CD4-positive, alpha-beta T cell treated with Interferon gamma for 1 hour (primary cell): ENCODE results near the gene P2RX1.
"Not testable (repeated sequence)": the region's sequence is repeated elsewhere in the genome, so short reads cannot be mapped to it uniquely, and the experiment has no call there.

Experiments used
- DNase-seq: peaks from one replicate; pipeline ENCODE4 v3.0.0-alpha.2; 2020

The P2RX1 gene

DNA sequence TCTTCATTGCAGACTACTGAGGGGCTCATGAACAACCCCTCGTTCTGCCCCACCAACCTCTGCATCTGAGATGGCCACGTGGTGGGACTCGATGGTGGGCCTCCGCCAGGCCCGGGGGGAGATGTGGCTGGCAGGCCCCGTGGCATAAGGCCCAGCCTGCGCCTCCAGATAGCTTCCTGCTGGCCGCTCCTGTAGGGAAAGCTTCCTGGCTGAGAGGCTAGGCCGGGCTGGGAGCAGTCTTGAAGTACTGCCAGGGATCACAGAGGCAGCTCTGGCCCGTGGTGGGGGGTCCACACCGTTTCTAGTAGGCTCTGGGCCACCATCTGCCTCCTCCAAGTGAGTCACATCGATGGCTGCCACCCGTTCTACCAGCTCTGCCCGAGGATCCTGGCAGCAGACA, 31.0 kb downstream of the P2RX1 start:
- no peak for DNase-seq

DNA sequence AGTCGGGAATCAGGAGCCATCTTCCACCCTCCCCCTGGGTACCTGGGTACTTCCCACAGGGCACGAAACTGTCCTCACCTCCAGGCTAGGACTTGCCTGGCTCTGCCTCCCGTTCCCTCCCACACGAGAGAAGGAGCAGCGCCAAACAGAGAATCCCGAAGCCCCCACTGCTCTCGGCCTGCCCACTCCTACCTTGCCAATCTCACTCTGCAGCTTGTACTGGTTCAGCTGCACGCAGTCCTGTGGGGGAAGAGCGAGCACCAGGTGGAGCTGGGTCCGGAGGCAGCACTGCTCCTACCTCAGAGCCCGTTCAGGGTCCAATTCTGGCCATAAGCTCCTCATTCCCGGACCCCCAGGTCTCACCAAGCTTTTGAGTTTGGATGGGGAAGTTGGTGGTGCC, 32.1 kb downstream of the P2RX1 start:
- no peak for DNase-seq

DNA sequence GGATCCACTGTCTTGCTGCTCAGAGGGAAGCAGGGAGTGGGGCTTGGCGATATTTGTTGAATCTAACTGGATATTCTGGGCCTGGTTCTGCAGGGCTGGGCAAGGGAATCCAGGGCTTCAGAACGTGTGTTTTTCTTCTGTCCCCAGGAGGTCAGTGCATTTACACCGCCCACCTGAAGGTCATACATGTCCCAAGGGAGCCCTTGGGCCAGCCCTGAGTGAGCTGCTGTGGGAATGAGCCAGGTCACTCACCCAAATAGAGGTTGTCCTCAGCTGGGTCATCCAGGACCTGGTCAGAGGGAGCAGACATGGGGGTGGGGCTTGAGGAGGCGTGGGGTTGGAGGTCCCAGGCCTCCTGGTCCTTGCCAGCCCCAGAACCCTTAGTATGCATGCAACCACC, 34.0 kb downstream of the P2RX1 start:
- DNase-seq, result no peak

DNA sequence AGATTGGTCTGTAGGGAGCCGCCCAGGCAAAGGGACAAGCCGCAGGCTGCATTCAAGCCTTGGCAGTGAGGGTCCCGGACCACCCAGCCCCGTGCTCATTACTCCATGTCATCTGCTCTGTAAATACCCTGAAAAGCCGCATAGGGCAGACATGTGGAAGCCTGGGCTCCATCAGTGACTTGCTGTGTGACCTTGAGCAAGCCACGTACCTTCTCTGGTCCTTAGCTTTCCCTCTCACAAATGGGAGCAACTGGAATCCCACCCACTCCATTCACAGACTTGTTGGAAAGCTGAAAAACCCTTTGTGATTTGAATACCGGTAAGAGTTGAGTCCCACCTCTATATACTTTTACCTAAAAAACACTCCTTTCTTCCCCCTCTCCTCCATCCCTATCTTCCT, 35.3 kb downstream of the P2RX1 start:
- no peak for DNase-seq

DNA sequence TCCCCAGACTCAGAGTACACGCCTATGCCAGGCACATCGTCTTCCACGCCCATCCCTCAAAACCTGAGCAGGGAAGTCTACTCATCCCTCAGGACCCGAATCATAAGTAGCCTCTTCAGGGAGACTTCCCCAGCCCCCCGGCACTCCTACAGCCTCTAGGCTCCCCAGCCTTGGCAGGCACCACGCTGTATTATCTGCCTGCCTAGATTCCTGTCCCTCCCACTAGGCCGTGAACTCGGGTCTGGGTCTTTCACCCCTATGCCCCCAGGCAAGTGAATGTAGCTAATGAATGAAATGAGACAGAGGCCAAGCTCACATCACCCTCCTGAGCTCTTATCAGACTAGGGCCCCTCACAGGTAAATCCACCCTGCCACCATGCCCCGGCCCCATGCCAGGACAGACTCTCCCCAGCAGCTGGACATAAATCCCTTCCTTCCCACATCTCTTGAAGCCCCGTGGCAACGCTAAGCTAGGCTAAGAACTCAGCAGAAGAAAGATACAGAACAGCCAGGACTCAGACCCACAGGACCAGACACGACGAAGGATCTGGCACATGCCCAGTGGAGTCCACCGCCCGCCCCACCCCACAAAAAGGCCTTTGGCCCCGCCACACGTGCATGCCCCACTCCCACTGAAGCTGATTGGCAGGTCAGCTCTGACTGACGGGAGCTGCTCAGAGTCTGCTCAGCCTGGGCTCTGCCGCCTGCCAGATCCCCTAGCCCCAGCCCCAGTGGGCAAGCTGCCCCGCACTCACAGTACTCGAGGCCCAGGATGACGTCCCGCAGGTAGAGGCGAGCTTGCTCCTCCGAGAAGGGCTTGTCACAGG, 36.5 kb downstream of the P2RX1 start:
- no peak for DNase-seq

DNA sequence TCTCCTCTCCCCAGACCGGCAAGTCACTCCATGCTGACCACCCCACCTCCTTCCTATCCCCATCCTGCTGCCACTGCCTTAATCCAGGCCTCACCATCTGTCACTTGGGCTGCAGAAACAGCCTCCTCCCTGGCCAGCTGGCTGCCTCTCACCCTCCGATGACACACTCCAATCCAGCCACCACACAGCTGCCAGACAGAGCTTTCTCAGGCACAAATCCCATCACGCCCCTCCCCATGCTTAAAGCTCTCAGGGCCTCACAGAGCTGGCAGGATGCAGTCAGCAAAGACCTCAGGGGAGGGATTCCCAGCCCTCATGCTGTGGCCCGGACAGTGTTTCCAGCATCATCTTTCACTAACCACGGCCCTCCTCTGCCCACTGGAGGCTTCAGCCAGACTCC, 37.1 kb downstream of the P2RX1 start:
- DNase-seq, result no peak

DNA sequence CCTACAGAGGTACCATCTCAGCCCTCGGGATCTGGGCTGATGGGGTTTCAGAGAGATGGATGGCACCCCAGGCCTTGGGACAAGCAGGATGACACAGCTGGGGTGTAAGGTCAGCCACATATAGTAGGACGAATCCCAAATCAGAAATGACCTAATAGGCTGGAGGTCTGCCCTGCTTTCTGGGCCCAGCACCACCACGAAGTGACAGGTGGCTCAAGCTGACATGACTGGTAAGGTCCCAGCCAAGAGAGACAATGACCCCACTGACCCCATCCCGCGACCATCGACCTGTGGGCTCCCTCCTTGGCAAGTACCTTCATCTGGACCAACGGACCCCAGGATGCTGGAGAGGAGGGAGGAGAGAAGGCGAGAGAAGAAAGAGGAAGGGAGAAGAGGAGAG, 39.0 kb downstream of the P2RX1 start:
- DNase-seq, result no peak

DNA sequence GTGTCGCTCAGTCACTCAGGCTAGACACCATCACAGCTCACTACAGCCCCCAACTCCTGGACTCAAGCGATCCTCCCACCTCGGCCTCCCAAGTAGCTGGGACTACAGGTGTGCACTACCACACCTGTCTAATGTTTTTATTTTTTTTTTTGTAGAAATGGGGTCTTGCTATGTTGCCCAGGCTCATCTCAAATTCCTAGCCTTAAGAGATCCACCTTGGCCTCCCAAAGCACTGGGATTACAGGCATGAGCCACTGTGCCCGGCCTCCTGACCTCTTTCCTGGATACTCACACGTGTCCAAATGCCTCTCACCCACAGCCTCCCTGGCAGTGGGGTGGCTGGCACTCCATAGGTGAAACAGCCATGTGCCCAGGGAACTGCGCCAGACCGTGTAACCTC, 40.9 kb downstream of the P2RX1 start:
- DNase-seq, result no peak

DNA sequence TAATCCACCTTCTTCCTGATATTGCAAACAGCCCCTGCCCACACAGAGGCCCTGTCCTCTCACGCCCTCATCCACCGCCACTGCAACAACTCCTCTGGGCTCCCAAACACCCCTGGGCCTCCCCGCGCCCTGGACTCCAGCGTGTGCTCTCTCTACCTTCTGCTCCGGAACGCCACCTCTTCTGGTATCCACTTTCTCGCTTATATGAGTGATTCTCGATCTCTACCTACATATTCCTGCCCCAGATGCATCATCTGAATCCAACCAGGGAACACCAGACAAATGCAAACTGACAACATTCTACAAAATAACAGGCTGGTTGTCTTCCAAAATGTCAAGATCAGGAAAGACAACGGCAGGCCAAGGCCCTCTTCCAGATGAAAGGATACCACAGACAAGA, 42.4 kb downstream of the P2RX1 start:
- no peak for DNase-seq

DNA sequence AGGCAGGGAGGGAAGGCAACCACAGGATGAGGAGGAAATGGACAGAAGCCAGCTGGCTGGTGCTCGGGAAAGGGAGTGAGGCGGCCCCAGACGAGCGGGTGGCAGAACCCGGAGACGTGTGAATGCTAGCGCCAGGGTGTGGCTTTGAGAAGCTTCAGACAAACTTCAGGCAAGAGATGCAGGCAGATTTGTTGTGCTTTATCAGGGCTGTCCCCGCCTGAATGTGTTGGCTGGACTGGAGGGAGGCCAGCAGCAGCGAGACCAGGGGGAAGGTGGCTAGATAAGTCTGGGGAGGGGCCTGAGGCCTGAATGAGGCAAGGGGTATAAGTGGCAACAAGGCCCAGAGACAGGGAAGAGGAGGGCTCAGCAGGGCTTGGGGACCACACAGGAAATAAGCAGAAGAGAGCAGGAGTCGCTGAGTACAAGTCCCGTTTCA, 45.4 kb downstream of the P2RX1 start:
- peak; percentile 18 for DNase-seq

DNA sequence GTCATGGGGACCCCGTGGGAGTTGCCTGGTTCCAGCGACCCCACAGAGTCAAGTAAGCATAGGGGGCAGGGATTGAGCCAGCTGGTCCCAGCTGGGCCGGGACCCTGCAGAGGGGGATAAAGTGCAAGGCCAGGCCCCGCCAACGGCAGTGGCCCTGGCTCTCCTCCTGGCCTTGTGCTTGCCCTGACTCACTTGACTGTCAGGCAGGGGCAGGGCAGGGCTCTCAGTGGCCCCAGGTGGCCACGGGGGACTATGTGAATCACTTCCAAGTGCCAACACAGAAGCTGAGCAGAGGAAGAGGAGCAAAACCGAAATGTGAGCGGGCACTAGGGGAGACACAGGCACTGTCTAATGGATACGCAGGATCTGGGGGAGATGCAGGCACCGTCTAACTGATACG, 48.7 kb downstream of the P2RX1 start:
- DNase-seq, result no peak

DNA sequence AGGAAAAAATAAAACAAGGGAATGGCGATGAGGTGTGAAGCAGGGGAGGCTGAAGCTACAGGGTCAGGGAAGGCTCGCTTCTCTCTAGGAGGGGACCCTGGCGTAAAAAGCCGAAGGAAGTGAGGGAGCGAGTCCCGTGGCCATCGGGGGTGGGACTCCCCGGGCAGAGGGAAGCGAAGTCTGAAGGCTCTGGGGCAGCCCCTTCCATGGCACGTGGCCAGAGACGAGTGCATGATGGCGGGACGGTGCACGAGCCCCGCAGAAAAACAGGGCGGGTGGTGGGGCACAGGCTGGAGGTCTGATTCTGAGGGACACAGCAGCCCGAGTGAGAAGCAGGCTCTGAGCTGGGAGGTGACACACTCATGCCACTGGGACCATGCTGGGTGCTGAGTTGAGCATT, 49.2 kb downstream of the P2RX1 start:
- no peak for DNase-seq

DNA sequence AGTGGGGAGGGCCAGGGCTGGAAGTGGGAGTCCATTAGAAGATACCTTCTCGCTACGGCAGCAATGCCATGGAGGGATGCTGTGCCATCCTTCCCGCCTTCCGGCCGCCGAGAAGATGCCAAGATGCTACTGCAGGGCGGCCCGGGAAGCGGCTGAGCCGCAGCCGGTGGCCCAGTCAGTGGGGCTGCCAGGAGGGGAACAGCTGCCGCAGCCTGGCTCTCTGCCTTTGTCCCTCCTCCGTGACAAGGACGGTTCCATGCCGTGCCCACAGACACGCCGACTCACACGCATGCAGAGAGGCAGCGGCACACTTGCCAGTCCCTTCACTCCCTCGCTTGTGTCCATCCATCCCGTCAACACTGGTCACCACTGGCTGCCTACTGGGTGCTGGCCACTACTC, 50.0 kb downstream of the P2RX1 start:
- DNase-seq, result no peak

DNA sequence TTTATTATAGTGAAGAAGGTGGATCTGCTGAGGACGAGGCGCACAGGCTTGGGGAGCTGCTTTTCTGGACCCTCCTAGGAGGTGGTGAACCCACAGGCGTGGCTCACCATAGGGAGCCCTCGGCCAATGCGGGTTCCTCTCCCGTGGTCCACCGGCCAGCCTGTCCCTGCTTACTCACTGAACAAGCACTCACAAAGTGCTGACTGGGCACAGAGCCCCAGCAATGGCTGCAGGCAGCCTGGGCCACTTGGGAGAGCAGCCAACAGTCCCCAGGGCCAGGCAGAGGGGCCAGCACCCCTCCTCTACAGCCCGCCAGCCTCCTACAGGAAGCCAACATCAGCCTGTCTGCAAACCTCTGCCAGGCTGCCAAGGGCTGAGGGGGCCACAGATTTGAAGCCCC, 51.1 kb downstream of the P2RX1 start:
- DNase-seq, result no peak

DNA sequence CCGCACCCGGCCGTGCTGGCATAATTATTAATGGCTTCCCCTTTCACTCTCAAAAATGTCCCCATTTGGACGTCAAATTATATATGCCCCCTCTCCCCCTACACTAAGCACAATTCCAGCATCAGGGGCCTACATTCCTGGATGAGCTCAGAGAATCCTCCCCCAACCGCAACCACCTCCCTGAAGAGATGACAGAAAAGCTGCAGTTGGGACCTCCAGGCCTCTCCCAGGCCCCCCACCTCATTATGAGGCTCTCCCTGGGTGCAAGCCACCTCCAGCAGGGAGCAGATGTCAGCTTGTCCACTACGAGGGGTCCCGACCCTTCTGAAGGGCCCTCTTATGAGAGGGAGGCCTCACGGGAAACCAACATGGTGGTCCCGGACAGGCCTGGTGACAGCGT, 51.7 kb downstream of the P2RX1 start:
- no peak for DNase-seq

DNA sequence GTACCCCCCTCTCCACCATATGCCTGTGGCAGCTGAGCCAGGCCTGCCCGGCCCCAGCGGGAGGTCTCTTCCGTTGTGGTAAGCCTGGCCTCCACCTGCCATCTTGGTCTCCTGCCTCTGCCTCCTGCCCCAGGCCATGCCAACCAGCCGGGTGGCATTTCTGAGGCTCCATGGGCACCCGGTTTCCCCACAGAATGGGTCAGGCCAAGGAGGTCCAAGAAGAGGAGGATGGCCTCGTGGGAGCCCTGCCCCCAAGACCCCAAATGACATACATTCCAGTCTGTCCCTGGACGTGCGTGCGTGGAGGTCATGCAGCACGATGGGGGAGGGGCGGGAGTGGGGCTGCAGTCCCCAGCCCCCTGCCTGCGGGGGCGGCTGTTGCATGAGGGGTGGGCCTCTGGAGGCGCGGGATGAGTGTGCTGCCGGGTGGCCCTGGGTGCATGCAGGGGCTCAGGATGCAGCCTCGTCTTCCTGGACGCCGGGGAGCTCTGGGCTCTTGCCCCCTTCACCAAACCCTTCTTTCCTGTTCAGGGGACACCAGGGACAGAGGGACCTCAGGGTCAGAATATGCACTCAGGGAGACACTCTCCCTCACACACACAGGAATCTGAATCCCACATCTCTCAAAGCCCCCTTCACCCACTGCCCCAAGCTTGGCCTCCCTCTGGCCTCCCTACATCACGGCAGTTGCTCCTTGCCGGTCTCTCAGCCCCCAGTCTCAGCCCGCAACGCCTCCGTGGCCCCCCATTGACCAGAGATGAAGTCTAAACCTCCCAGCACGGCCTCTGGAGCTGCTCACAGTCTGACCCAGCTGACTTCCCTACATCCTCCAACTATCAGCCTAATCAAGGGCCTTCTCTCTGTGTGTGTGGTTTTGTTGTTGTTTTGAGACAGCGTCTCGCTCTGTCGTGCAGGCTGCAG, 54.2 kb downstream of the P2RX1 start:
- no peak for DNase-seq

DNA sequence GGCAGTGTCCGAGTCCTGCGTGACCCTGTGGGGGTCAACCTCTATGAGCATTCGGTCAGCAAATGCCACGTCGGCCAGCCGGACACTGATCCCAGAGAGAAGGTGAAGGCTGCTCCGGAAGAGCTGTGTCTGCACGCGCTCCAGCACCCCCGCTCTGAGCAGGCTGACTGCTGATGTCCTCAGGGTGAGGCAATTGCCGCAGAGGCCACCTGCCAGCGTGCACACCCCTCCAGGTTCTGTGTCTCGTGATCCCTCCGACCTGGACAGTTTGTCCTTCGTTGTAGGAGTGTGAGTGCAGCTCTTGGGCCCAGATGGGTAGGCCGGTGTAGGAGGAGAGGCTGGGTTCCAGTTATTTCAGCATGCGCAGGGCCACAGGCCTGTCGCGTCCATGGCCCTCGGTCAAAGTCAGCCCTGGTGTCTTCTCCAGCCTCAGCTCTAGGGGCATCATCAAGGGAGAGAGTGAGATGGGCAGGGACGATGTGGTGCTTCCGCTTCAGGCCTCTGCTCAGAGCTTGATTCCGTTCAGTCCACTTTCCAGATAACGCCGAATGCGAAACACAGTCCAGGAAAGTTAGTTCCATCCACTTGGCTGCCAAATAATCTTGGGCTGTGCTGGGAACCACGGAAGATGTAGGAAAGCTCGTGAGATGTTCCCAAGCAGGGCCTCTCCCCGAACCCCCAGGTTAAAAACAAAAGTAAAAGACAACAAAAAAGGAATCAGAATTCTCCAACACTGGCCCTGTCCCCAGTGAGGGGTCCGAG, 55.1 kb downstream of the P2RX1 start:
- DNase-seq, result no peak

DNA sequence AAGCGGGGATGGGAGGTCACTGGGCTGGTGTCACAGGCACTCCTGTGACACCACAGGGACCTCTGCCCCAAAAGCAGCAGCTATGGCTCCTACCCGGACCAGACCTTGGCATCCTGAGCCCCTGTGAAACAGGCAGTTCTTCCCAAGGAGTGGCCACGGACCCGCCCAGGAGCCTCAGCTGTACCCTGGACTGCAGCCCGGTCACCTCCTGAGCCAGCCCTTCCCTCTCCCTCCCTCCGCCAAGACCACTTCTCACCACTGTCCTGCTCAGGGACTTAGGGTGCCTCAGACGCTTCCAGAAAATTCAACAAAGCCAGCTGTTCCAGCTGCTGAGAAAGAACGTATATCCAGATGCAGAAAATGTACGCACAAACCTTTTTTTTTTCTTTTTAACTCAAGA, 56.3 kb downstream of the P2RX1 start:
- DNase-seq, result no peak

DNA sequence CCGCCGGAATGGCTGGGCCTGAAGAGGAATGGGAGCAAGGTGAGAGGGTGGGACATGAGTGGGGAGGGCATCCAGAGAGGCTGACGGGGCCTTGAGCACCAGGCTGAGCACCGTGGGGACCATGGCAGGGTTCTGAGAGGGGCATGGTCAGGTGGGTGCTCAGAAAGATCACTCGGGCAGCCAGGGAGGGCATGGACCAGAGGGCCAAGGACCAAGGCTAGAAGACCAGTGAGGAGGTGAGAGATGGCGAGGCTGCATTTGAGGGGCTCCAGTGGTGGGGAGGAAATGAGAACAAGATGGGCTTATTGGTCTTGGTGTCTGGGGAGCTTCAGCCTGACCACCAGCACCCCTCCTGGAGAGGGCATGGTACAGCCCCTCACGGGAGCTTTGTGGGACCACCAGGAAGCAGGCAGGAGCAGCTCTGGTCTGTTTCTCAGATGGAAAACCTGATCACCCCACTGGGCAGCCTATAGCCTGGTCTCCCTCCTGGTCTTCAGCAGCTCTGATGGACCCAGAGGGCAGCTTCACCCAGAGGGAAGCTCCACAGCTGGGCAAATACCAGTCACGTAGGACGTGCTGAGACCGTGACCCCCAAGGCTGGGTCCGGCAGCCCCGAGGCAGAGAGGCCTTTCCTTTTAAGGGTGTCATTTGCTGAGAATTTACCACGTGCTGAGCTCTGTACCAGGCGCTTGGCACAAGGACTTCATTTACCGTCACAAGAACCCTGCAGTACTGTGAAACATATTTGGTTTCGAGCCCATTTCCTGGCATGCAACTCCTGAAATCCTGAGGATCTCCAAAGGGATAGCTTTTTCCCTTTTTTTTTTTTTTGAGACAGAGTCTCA, 58.8 kb downstream of the P2RX1 start:
- DNase-seq, result no peak

DNA sequence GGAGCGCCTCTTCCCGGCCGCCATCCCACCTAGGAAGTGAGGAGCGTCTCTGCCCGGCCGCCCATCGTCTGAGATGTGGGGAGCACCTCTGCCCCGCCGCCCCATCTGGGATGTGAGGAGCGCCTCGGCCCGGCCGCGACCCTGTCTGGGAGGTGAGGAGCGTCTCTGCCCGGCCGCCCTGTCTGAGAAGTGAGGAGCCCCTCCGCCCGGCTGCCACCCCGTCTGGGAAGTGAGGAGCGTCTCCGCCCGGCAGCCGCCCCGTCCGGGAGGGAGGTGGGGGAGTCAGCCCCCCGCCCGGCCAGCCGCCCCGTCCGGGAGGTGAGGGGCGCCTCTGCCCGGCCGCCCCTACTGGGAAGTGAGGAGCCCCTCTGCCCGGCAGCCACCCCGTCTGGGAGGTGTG, 62.1 kb downstream of the P2RX1 start:
- not testable (repeated sequence) for DNase-seq

DNA sequence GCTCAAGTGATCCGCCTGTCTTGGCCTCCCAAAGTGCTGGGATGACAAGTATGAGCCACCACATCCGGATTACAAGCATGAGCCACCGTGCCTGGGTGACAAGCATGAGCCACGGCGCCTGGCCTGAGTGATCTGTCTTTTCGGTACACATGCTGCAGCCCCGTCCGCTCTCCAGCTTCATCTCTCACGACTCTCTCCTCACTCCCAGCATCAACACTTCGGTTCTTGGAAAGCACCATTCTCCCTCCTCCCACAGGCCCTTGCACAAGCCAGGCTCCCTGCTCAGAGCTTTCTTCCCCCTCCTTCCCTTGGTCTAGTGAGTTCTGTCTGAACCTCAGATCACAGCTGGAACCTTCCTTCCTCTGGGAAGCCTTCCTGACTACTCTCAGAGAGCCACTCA, 63.7 kb downstream of the P2RX1 start:
- DNase-seq, result no peak

DNA sequence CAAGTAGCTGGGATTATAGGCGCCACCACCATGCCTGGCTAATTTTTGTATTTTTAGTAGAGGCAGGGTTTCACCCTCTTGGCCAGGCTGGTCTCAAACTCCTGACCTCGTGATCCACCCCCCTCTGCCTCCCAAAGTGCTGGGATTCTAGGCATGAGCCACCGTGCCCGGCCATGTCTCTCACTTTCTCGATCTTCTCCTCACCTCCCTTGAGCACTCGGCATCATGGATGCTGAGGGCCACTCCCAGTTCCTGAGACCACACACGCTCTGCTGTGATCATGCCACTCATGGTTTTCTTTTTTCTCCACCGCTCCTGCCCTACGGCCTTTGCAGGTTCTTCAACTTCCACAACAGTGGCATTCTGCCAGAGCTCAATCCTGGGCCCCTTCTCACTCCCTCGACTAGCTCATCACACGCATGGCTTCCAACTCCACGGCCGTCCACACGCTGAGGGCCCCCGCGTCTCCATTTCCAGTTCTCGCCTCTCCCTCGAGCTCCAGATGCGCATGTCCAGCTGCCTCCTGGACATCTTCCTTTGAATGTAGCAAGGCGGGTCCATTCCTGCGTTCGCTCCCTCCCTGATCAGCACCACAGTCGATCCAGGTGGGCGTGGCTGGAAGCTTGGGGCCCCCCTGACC, 64.7 kb downstream of the P2RX1 start:
- DNase-seq, result no peak
